DOHH2 (cell line): ENCODE results near the gene NDUFA8.

ENCODE experiments used
- H3F3A ChIP-seq: fragments of 200-600 bp; sonication (generic), shearing (Covaris generic); 2 replicates; pipeline ENCODE4 v1.6.0; 2016; ENCODE audit warnings: antibody characterized with exemption, mild to moderate bottlenecking; ENCODE audit not compliant: control insufficient read depth, insufficient read depth
- H3K27ac ChIP-seq: fragments of 200-600 bp; sonication (generic); 2 replicates; pipeline ENCODE4 v1.5.1; 2014; ENCODE audit warnings: low read depth, mild to moderate bottlenecking, low read length, moderate library complexity
- H3K27me3 ChIP-seq: fragments of 200-600 bp; sonication (generic); 2 replicates; pipeline ENCODE4 v1.6.1; 2014; ENCODE audit warnings: mild to moderate bottlenecking, low read length, mixed read lengths; ENCODE audit not compliant: control insufficient read depth
- H3K36me3 ChIP-seq: fragments of 200-600 bp; sonication (generic); 2 replicates; pipeline ENCODE4 v1.6.1; 2014; ENCODE audit warnings: mild to moderate bottlenecking, low read length, moderate library complexity, mixed read lengths; ENCODE audit not compliant: control insufficient read depth
- H3K4me1 ChIP-seq: fragments of 200-600 bp; sonication (generic); 2 replicates; pipeline ENCODE4 v1.6.1; 2014; ENCODE audit warnings: mild to moderate bottlenecking, low read length, mixed read lengths; ENCODE audit not compliant: control insufficient read depth
- H3K4me2 ChIP-seq: fragments of 200-600 bp; sonication (generic); 2 replicates; pipeline ENCODE4 v1.6.0; 2014; ENCODE audit warnings: mild to moderate bottlenecking, low read length, moderate library complexity
- H3K4me3 ChIP-seq: fragments of 200-600 bp; sonication (generic); 2 replicates; pipeline ENCODE4 v1.5.1; 2014; ENCODE audit warnings: mild to moderate bottlenecking, low read length, mixed read lengths
- H3K79me2 ChIP-seq: fragments of 200-600 bp; sonication (generic); 2 replicates; pipeline ENCODE4 v1.6.1; 2014; ENCODE audit warnings: mild to moderate bottlenecking, low read length, mixed read lengths; ENCODE audit not compliant: control insufficient read depth
- H3K9me2 ChIP-seq: fragments of 200-600 bp; sonication (generic); replicated peaks from 2 replicates; pipeline ENCODE4 v1.6.1; 2014; ENCODE audit warnings: mild to moderate bottlenecking, low read length, mixed read lengths; ENCODE audit not compliant: control insufficient read depth
- H3K9me3 ChIP-seq: fragments of 200-600 bp; sonication (generic); 2 replicates; pipeline ENCODE4 v1.6.1; 2014; ENCODE audit warnings: antibody characterized with exemption, low read length, mixed read lengths; ENCODE audit not compliant: control insufficient read depth, insufficient read depth
- H4K20me1 ChIP-seq: fragments of 200-600 bp; sonication (generic); 2 replicates; pipeline ENCODE4 v1.6.0; 2014; ENCODE audit warnings: low read depth, mild to moderate bottlenecking, antibody characterized with exemption, low read length, moderate library complexity; ENCODE audit not compliant: control insufficient read depth, insufficient read depth
- CTCF ChIP-seq: fragments of 200-600 bp; sonication (generic); IDR thresholded peaks from one replicate; pipeline ENCODE4 v1.5.1; 2014; ENCODE audit warnings: antibody characterized with exemption, mild to moderate bottlenecking, low read depth, low read length; ENCODE audit not compliant: poor library complexity, severe bottlenecking
- EZH2phosphoT487 ChIP-seq: fragments of 200-600 bp; sonication (generic); IDR thresholded peaks from 2 replicates; pipeline ENCODE4 v1.6.1; 2017; ENCODE audit warnings: borderline replicate concordance, mild to moderate bottlenecking, antibody characterized with exemption, low read length, moderate library complexity, mixed read lengths

Gene NDUFA8

GRCh38 chr9:122124048-122124447 is 35.5 kb downstream of the NDUFA8 start:
- no peak overlapping the region for H3K4me3 ChIP-seq
- no peak overlapping the region for H3K4me2 ChIP-seq
- H3K4me1 ChIP-seq, result peaks cover 4% of the 10 kb centered on the region
- no peak overlapping the region for H3K27ac ChIP-seq
- no peaks in the 10 kb centered on the region for H3K9me3 ChIP-seq
- no peaks in the 10 kb centered on the region for H3F3A ChIP-seq
- peaks cover 18% of the 10 kb centered on the region; the same call in 1 of the 2 replicates for H3K27me3 ChIP-seq
- TF ChIP-seq EZH2phosphoT487 (no peak), CTCF (no peak)
- H4K20me1 ChIP-seq, result no peaks in the 10 kb centered on the region
- no peaks in the 10 kb centered on the region for H3K79me2 ChIP-seq
- no peaks in the 10 kb centered on the region for H3K9me2 ChIP-seq
- H3K36me3 ChIP-seq, result no peaks in the 10 kb centered on the region

- H3K27me3 ChIP-seq, result peaks cover 18% of the 10 kb centered on the region; the same call in 1 of the 2 replicates
- H3K27ac ChIP-seq, result no peak overlapping the region
- H3K4me3 ChIP-seq, result no peak overlapping the region
- H3K4me2 ChIP-seq, result 0 out of 2 replicates have a peak overlapping the region, but pooled peaks have one; percentile 11
- H3K9me2 ChIP-seq, result no peaks in the 10 kb centered on the region
- no peaks in the 10 kb centered on the region for H3K36me3 ChIP-seq
- H4K20me1 ChIP-seq, result no peaks in the 10 kb centered on the region
- H3F3A ChIP-seq, result no peaks in the 10 kb centered on the region
- TF ChIP-seq EZH2phosphoT487 (no peak), CTCF (peak; percentile 99)
- H3K4me1 ChIP-seq, result peaks cover 4% of the 10 kb centered on the region
- no peaks in the 10 kb centered on the region for H3K79me2 ChIP-seq
- no peaks in the 10 kb centered on the region for H3K9me3 ChIP-seq
These were observed 36.5 kb downstream of the NDUFA8 start for GRCh38 chr9:122122903-122123632.

- Histone ChIP-seq H3K4me3 (no peak overlapping the region), H4K20me1 (no peaks in the 10 kb centered on the region), H3F3A (no peaks in the 10 kb centered on the region), H3K79me2 (no peaks in the 10 kb centered on the region), H3K4me1 (peaks cover 4% of the 10 kb centered on the region), H3K9me2 (no peaks in the 10 kb centered on the region), H3K36me3 (no peaks in the 10 kb centered on the region), H3K27ac (no peak overlapping the region), H3K4me2 (0 out of 2 replicates have a peak overlapping the region, but pooled peaks have one; percentile 11), H3K9me3 (no peaks in the 10 kb centered on the region), H3K27me3 (peaks cover 15% of the 10 kb centered on the region; the same call in 1 of the 2 replicates)
- TF ChIP-seq EZH2phosphoT487 (no peak), CTCF (no peak)
These were observed 37.1 kb downstream of the NDUFA8 start for GRCh38 chr9:122122468-122122867.
